ENCODE results near the gene RNU6-1. TPM values are rescaled to one million over a fixed set of nuclear protein-coding genes. Genes with fewer than 3 reads are reported as not detected.

The RNU6-1 gene
- total RNA-seq, 2 experiments from 2014 or later = not detected

DNA sequence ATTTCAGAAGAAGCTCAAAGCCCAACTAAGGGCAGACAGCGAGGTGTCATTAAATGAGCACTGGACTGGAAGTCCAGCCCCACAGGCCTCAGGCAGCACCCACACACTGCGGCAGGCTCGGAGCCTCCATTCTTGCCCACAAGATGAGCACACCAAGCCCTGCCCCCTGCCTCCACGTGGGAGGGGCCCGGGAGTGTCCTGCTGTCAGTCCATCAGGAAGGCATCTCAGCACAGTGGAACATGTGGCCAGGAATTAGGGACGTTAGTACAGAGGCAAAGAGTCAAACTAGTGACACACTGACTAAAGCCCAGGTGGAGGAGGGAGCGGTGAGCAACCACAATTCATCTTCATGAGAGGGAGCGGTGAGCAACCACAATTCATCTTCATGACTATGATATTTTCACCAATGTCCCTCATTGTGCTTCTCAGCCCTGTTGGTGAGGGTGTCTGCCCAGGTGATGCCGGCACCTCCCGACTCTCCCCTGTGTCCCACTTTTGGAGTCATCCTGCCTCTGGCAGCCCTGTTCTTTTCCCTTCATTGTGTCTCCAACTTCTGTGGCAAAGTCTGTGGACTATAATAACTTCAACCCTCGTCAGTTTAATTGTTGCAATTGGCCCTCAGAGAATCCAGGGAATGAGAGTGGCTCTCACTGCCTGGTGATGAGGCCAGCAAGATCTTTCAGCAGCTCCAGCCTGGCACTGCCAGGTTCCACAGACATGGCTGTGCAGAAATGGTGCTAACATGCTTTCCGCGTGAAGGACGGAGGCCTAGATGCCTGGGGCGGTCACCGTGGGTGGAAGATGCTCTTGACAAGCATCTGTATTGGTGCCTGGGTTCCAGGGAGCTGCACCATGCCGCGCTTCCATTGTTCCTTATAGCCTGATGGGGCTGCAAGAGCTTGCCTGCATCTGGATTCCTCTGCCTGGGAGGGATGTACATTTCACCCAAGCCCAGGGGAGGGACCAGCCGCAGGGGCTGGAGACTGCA lies 37.6 kb downstream of the RNU6-1 start:
- intact Hi-C loops (cut with micrococcal nuclease; ENCODE audit: unreplicated experiment) = no loop called here
- Histone ChIP-seq H3K4me2 (ENCODE audit: low read length) (peak overlapping the region; percentile 65; the same call in 1 of the 2 replicates), H4K20me1 (ENCODE audit: insufficient read depth, low read length) (no peaks in the 10 kb centered on the region), H3K4me3 (ENCODE audit: low read depth, low read length, poor library complexity, severe bottlenecking) (no peak overlapping the region), H3K9me2 (ENCODE audit: insufficient read depth, low read length) (no peaks in the 10 kb centered on the region), H3K79me2 (ENCODE audit: insufficient read depth, low read depth, low read length) (no peaks in the 10 kb centered on the region), H3K4me1 (ENCODE audit: insufficient read depth, low read length, poor library complexity, severe bottlenecking) (peaks cover 55% of the 10 kb centered on the region), H3K9me3 (ENCODE audit: low read length) (no peaks in the 10 kb centered on the region), H3K36me3 (ENCODE audit: insufficient read depth, low read length) (no peaks in the 10 kb centered on the region), H3K27ac (ENCODE audit: low read depth, low read length, poor library complexity, severe bottlenecking) (no peak overlapping the region), H2AFZ (ENCODE audit: low read length) (no peak overlapping the region)
- BruUV-seq (replicated peaks) = no TSS peak
- CTCF ChIA-PET (ENCODE audit: unreplicated experiment) = no interaction called here
- POLR2A ChIA-PET = no interaction called here
- no peak for DNase-seq (ENCODE audit: low spot score)
- TF ChIP-seq, protein P1, sequence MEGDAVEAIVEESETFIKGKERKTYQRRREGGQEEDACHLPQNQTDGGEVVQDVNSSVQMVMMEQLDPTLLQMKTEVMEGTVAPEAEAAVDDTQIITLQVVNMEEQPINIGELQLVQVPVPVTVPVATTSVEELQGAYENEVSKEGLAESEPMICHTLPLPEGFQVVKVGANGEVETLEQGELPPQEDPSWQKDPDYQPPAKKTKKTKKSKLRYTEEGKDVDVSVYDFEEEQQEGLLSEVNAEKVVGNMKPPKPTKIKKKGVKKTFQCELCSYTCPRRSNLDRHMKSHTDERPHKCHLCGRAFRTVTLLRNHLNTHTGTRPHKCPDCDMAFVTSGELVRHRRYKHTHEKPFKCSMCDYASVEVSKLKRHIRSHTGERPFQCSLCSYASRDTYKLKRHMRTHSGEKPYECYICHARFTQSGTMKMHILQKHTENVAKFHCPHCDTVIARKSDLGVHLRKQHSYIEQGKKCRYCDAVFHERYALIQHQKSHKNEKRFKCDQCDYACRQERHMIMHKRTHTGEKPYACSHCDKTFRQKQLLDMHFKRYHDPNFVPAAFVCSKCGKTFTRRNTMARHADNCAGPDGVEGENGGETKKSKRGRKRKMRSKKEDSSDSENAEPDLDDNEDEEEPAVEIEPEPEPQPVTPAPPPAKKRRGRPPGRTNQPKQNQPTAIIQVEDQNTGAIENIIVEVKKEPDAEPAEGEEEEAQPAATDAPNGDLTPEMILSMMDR (conservative IDR thresholded peaks at IDR 0.05; ENCODE audit: low read length) = no peak
- TF ChIP-seq EZH2phosphoT487 (IDR thresholded peaks at IDR 0.05; ENCODE audit: borderline replicate concordance, low read depth, low read length) = no peak

DNA sequence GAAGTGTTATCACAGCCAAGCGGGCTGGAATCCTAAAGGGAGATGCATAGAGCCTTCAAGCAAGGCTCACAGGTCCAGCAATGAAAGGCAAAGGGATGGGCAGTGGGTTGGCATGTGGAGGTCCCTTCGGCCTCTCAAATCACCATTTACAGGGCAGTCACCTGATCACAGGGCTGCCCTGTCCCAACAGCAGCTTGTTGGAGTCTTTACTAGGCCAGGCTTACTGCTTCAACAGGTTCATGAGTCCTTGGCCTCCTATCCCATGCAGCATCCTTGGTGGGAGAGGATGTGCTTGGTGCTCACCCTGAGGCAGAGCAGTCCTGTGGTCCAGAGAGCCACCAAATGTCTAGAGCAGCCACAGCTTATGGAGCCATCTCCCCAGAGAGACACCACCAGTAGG lies 38.7 kb downstream of the RNU6-1 start:
- Histone ChIP-seq H3K4me1 (ENCODE audit: insufficient read depth, low read length, poor library complexity, severe bottlenecking) (peaks cover 63% of the 10 kb centered on the region), H2AFZ (ENCODE audit: low read length) (no peak overlapping the region), H4K20me1 (ENCODE audit: insufficient read depth, low read length) (no peaks in the 10 kb centered on the region), H3K4me2 (ENCODE audit: low read length) (no peak overlapping the region), H3K4me3 (ENCODE audit: low read depth, low read length, poor library complexity, severe bottlenecking) (no peak overlapping the region), H3K79me2 (ENCODE audit: insufficient read depth, low read depth, low read length) (no peaks in the 10 kb centered on the region), H3K9me2 (ENCODE audit: insufficient read depth, low read length) (no peaks in the 10 kb centered on the region), H3K27ac (ENCODE audit: low read depth, low read length, poor library complexity, severe bottlenecking) (no peak overlapping the region), H3K36me3 (ENCODE audit: insufficient read depth, low read length) (no peaks in the 10 kb centered on the region), H3K9me3 (ENCODE audit: low read length) (no peaks in the 10 kb centered on the region)
- no peak for TF ChIP-seq EZH2phosphoT487 (IDR thresholded peaks at IDR 0.05; ENCODE audit: borderline replicate concordance, low read depth, low read length)
- TF ChIP-seq, protein P1 (conservative IDR thresholded peaks at IDR 0.05; ENCODE audit: low read length) = no peak
- CTCF ChIA-PET (ENCODE audit: unreplicated experiment) = no interaction called here
- no peak for DNase-seq (ENCODE audit: low spot score)
- intact Hi-C loops (cut with micrococcal nuclease; ENCODE audit: unreplicated experiment) = no loop called here
- no TSS peak for BruUV-seq (replicated peaks)
- POLR2A ChIA-PET = no interaction called here

DNA sequence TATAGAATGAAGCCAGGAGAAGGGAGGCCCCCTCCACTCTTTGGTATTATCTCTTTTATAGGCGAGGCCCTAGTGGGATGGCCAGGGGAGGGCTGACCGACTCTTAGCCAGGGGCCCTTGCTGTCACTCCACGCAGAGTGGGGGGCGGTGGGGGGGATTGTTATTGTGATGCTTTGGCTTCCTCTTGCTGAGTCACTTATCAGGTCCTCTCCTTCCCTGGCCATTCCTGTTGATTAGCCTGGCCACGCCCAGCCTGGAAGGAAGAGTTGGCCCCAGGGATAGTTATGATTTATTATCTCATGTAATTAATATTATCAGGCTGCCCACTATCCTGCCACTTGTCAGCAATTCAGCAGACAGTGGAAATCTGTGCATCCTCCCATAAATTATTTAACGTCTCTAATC lies 40.0 kb downstream of the RNU6-1 start:
- ChIA-PET CTCF (ENCODE audit: unreplicated experiment) (no interaction called here), POLR2A (interaction anchor here (0.5 to 1.1 kb wide), 2 partner anchors 10 to 16 kb away, joined by 3 to 4 read pairs; no protein-coding TSS in a partner anchor)
- H3K36me3 ChIP-seq (ENCODE audit: insufficient read depth, low read length) = peaks cover 9% of the 10 kb centered on the region
- no peaks in the 10 kb centered on the region for H3K9me2 ChIP-seq (ENCODE audit: insufficient read depth, low read length)
- no TSS peak for BruUV-seq (replicated peaks)
- peaks cover 10% of the 10 kb centered on the region for H3K9me3 ChIP-seq (ENCODE audit: low read length)
- H3K4me2 ChIP-seq (ENCODE audit: low read length) = no peak overlapping the region
- peak overlapping the region; percentile 27 for H3K27ac ChIP-seq (ENCODE audit: low read depth, low read length, poor library complexity, severe bottlenecking)
- no peak for DNase-seq (ENCODE audit: low spot score)
- no peaks in the 10 kb centered on the region for H3K79me2 ChIP-seq (ENCODE audit: insufficient read depth, low read depth, low read length)
- intact Hi-C loops (cut with micrococcal nuclease; ENCODE audit: unreplicated experiment) = no loop called here
- no peak overlapping the region for H2AFZ ChIP-seq (ENCODE audit: low read length)
- no peak overlapping the region for H3K4me3 ChIP-seq (ENCODE audit: low read depth, low read length, poor library complexity, severe bottlenecking)
- TF ChIP-seq, protein P1 (conservative IDR thresholded peaks at IDR 0.05; ENCODE audit: low read length) = no peak
- no peak for TF ChIP-seq EZH2phosphoT487 (IDR thresholded peaks at IDR 0.05; ENCODE audit: borderline replicate concordance, low read depth, low read length)
- peaks cover 57% of the 10 kb centered on the region for H3K4me1 ChIP-seq (ENCODE audit: insufficient read depth, low read length, poor library complexity, severe bottlenecking)
- no peaks in the 10 kb centered on the region for H4K20me1 ChIP-seq (ENCODE audit: insufficient read depth, low read length)
